Measurements from ENCODE around the gene ALMS1.
"Not testable (repeated sequence)": the region's sequence is repeated elsewhere in the genome, so short reads cannot be mapped to it uniquely, and the experiment has no call there.

Gene ALMS1, protein sequence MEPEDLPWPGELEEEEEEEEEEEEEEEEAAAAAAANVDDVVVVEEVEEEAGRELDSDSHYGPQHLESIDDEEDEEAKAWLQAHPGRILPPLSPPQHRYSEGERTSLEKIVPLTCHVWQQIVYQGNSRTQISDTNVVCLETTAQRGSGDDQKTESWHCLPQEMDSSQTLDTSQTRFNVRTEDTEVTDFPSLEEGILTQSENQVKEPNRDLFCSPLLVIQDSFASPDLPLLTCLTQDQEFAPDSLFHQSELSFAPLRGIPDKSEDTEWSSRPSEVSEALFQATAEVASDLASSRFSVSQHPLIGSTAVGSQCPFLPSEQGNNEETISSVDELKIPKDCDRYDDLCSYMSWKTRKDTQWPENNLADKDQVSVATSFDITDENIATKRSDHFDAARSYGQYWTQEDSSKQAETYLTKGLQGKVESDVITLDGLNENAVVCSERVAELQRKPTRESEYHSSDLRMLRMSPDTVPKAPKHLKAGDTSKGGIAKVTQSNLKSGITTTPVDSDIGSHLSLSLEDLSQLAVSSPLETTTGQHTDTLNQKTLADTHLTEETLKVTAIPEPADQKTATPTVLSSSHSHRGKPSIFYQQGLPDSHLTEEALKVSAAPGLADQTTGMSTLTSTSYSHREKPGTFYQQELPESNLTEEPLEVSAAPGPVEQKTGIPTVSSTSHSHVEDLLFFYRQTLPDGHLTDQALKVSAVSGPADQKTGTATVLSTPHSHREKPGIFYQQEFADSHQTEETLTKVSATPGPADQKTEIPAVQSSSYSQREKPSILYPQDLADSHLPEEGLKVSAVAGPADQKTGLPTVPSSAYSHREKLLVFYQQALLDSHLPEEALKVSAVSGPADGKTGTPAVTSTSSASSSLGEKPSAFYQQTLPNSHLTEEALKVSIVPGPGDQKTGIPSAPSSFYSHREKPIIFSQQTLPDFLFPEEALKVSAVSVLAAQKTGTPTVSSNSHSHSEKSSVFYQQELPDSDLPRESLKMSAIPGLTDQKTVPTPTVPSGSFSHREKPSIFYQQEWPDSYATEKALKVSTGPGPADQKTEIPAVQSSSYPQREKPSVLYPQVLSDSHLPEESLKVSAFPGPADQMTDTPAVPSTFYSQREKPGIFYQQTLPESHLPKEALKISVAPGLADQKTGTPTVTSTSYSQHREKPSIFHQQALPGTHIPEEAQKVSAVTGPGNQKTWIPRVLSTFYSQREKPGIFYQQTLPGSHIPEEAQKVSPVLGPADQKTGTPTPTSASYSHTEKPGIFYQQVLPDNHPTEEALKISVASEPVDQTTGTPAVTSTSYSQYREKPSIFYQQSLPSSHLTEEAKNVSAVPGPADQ (N-terminal part only)

DNA sequence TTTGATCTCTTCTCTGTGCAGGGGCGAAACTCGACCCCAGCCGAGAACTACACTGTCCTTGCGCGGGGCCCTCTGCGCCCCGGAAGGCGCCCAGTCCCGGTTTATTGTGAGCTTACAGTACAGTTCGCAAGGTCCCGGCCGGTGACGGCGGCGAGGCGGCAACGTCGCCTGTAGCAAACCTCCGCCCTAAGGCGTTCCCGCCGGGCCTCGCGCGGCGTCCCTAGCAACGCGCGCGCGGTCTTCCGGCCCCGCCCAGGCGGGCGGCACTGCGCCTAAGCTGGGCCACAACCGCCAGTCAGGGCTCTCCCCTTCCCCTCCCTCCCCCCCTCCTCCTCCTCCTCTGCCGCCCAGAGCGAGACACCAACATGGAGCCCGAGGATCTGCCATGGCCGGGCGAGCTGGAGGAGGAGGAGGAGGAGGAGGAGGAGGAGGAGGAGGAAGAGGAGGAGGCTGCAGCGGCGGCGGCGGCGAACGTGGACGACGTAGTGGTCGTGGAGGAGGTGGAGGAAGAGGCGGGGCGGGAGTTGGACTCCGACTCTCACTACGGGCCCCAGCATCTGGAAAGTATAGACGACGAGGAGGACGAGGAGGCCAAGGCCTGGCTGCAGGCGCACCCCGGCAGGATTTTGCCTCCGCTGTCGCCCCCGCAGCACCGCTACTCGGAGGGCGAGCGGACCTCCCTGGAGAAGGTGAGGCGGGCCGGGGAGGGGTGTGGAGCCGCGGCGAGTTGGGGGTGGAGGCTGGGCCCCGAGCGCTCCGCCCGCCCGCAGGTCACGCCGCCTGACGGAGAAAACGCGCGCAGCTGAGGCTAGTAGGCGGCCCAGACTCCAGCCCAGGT is at the start of gene ALMS1:
ALMS1 (plus strand) TSS at position 333 of the 838 bp plus-strand sequence; CDS start at position 366, 33 bp downstream.
- Histone ChIP-seq H3K27ac (peak within 1 kb of the TSS; percentile 91 to 95), H3K4me3 (peak within 1 kb of the TSS; percentile 84)
- TF ChIP-seq, protein P1, sequence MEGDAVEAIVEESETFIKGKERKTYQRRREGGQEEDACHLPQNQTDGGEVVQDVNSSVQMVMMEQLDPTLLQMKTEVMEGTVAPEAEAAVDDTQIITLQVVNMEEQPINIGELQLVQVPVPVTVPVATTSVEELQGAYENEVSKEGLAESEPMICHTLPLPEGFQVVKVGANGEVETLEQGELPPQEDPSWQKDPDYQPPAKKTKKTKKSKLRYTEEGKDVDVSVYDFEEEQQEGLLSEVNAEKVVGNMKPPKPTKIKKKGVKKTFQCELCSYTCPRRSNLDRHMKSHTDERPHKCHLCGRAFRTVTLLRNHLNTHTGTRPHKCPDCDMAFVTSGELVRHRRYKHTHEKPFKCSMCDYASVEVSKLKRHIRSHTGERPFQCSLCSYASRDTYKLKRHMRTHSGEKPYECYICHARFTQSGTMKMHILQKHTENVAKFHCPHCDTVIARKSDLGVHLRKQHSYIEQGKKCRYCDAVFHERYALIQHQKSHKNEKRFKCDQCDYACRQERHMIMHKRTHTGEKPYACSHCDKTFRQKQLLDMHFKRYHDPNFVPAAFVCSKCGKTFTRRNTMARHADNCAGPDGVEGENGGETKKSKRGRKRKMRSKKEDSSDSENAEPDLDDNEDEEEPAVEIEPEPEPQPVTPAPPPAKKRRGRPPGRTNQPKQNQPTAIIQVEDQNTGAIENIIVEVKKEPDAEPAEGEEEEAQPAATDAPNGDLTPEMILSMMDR (IDR thresholded peaks at IDR 0.05), result no peak
- peak; percentile 93 for DNase-seq (ENCODE audit: low spot score)

DNA sequence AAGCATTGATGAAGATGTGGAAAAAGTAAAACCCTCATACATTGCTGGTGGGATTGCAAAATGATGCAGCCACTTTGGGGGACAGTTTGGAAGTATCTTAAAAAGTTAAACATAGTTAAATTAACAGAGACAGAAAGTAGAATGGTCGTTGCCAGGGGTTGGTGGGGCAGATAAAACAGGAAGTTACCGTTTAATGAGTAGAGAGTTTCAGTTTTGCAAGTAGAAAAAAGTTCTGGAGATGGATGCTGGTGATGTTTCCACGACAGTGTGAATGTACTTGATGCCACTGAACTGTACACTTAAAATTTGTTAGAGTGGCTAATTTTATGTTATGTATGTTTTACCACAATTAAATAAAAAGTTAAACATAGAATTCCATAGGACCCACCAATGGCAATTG is 47.8 kb upstream of the ALMS1 start:
- DNase-seq (ENCODE audit: low spot score), result no peak
- Histone ChIP-seq H3K4me3 (no peak overlapping the region), H3K27ac (no peak overlapping the region)
- TF ChIP-seq, protein P1 (IDR thresholded peaks at IDR 0.05), result no peak

DNA sequence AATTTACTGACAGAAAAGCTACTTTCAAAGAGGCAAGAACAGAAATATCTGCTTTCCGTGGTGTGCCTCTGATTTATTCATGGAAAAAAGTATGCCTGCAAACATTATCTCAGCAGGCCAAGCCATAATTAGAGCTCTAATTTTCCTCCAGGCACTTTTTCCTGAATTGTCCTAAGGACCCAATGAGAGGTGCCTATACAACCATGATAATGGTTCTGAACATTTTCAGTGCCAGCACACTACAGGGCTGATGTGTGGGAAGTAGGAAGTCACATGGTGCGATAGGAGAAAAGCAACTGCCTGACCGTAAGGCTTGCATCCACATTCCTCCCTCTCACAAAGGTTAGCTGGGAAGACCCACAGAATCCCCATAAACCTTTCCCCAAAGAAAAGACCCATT is 46.4 kb upstream of the ALMS1 start:
- no peak overlapping the region for H3K4me3 ChIP-seq
- DNase-seq (ENCODE audit: low spot score), result no peak
- TF ChIP-seq, protein P1 (IDR thresholded peaks at IDR 0.05), result no peak
- H3K27ac ChIP-seq, result no peak overlapping the region

DNA sequence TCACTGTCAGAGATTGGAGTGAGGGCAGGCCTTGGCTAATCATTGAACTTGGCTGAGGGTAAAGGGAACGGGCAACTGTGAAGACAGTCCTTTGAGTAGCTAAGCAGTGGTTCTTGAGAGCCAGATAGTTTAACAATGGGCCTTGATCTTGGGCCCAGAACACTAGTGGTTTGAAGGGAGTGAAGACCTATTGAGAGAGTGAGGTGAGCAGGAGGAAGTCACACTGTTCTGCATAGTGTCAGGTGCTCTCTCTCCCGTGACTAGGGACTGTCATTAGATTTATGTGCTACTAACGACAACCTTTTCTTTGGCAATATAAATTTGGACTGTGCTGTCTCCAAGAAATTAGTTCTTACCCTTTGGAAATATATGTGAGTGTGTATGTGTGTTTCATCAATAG is 44.6 kb upstream of the ALMS1 start:
- no peak for DNase-seq (ENCODE audit: low spot score)
- Histone ChIP-seq H3K27ac (no peak overlapping the region), H3K4me3 (no peak overlapping the region)
- TF ChIP-seq, protein P1 (IDR thresholded peaks at IDR 0.05), result no peak

- TF ChIP-seq, protein P1 (IDR thresholded peaks at IDR 0.05), result no peak
- DNase-seq (ENCODE audit: low spot score), result no peak
- Histone ChIP-seq H3K27ac (no peak overlapping the region), H3K4me3 (no peak overlapping the region)
Observed at GRCh38 chr2:73343992-73344391, 41.6 kb upstream of the ALMS1 start.

DNA sequence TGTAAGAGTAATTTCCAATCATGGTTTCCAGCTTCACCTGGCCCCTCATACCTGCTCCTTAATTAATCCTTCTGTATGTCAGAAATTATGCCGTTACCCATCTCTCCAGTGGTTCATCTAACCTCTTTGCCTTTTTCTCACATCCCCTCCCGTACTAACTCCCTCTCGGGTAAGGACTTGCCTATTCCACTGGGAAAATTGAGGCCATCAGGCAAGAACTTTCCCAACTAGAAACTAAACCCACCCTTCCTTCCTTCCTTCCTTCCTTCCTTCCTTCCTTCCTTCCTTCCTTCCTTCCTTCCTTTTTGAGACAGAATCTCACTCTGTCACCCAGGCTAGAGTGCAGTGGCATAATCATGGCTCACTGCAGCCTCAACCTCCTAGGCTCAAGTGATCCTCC is 40.9 kb upstream of the ALMS1 start:
- DNase-seq (ENCODE audit: low spot score); H3K4me3 ChIP-seq; H3K27ac ChIP-seq: not testable (repeated sequence)
